ENCODE measurements around the gene COL23A1. TPM values are rescaled to one million over a fixed set of nuclear protein-coding genes. Genes with fewer than 3 reads are reported as not detected.
A peak's percentile ranks its signal among the peaks of the same experiment; 100 is the strongest.

COL23A1 gene
- total and polyA plus RNA-seq, 2 of the 8 experiments (the other 6 are each of a cell fraction or from before 2014, with no cell fraction given), result 3.1 to 4.7 TPM

GRCh38 chr5:178223828-178224335 lies 366.3 kb downstream of the COL23A1 start (continued):
- no peak for TF ChIP-seq SRF (IDR thresholded peaks at IDR 0.05; ENCODE audit: low read depth, low read length)
- TF ChIP-seq BACH1 (IDR thresholded peaks at IDR 0.05; ENCODE audit: low read length), result no peak
- TF ChIP-seq FOSL1 (IDR thresholded peaks at IDR 0.05; ENCODE audit: insufficient read depth, low read depth, low read length), result no peak
- TF ChIP-seq, protein P1, sequence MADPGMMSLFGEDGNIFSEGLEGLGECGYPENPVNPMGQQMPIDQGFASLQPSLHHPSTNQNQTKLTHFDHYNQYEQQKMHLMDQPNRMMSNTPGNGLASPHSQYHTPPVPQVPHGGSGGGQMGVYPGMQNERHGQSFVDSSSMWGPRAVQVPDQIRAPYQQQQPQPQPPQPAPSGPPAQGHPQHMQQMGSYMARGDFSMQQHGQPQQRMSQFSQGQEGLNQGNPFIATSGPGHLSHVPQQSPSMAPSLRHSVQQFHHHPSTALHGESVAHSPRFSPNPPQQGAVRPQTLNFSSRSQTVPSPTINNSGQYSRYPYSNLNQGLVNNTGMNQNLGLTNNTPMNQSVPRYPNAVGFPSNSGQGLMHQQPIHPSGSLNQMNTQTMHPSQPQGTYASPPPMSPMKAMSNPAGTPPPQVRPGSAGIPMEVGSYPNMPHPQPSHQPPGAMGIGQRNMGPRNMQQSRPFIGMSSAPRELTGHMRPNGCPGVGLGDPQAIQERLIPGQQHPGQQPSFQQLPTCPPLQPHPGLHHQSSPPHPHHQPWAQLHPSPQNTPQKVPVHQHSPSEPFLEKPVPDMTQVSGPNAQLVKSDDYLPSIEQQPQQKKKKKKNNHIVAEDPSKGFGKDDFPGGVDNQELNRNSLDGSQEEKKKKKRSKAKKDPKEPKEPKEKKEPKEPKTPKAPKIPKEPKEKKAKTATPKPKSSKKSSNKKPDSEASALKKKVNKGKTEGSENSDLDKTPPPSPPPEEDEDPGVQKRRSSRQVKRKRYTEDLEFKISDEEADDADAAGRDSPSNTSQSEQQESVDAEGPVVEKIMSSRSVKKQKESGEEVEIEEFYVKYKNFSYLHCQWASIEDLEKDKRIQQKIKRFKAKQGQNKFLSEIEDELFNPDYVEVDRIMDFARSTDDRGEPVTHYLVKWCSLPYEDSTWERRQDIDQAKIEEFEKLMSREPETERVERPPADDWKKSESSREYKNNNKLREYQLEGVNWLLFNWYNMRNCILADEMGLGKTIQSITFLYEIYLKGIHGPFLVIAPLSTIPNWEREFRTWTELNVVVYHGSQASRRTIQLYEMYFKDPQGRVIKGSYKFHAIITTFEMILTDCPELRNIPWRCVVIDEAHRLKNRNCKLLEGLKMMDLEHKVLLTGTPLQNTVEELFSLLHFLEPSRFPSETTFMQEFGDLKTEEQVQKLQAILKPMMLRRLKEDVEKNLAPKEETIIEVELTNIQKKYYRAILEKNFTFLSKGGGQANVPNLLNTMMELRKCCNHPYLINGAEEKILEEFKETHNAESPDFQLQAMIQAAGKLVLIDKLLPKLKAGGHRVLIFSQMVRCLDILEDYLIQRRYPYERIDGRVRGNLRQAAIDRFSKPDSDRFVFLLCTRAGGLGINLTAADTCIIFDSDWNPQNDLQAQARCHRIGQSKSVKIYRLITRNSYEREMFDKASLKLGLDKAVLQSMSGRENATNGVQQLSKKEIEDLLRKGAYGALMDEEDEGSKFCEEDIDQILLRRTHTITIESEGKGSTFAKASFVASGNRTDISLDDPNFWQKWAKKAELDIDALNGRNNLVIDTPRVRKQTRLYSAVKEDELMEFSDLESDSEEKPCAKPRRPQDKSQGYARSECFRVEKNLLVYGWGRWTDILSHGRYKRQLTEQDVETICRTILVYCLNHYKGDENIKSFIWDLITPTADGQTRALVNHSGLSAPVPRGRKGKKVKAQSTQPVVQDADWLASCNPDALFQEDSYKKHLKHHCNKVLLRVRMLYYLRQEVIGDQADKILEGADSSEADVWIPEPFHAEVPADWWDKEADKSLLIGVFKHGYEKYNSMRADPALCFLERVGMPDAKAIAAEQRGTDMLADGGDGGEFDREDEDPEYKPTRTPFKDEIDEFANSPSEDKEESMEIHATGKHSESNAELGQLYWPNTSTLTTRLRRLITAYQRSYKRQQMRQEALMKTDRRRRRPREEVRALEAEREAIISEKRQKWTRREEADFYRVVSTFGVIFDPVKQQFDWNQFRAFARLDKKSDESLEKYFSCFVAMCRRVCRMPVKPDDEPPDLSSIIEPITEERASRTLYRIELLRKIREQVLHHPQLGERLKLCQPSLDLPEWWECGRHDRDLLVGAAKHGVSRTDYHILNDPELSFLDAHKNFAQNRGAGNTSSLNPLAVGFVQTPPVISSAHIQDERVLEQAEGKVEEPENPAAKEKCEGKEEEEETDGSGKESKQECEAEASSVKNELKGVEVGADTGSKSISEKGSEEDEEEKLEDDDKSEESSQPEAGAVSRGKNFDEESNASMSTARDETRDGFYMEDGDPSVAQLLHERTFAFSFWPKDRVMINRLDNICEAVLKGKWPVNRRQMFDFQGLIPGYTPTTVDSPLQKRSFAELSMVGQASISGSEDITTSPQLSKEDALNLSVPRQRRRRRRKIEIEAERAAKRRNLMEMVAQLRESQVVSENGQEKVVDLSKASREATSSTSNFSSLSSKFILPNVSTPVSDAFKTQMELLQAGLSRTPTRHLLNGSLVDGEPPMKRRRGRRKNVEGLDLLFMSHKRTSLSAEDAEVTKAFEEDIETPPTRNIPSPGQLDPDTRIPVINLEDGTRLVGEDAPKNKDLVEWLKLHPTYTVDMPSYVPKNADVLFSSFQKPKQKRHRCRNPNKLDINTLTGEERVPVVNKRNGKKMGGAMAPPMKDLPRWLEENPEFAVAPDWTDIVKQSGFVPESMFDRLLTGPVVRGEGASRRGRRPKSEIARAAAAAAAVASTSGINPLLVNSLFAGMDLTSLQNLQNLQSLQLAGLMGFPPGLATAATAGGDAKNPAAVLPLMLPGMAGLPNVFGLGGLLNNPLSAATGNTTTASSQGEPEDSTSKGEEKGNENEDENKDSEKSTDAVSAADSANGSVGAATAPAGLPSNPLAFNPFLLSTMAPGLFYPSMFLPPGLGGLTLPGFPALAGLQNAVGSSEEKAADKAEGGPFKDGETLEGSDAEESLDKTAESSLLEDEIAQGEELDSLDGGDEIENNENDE (IDR thresholded peaks at IDR 0.05; ENCODE audit: insufficient replicate concordance, low read length), result no peak
- no peak for TF ChIP-seq TBP (IDR thresholded peaks at IDR 0.05; ENCODE audit: low read depth, low read length)
- TF ChIP-seq SAP30 (IDR thresholded peaks at IDR 0.05; ENCODE audit: insufficient read depth, insufficient replicate concordance, low read length), result no peak
- TF ChIP-seq USF2 (IDR thresholded peaks at IDR 0.05; ENCODE audit: low read length), result peak; percentile 60
- no peak for TF ChIP-seq POU5F1 (IDR thresholded peaks at IDR 0.05; ENCODE audit: low read depth, low read length)
- peak; percentile 73; the same call in 1 of the 2 replicates for TF ChIP-seq TEAD4 (IDR thresholded peaks at IDR 0.05; ENCODE audit: low read depth, low read length)
- TF ChIP-seq TCF12 (IDR thresholded peaks at IDR 0.05; ENCODE audit: low read depth, low read length), result no peak
- no peak for TF ChIP-seq BCL11A (IDR thresholded peaks at IDR 0.05; ENCODE audit: low read depth in 2 of 2, low read length in 2 of 2)

All from H1 (cell line).